GM12878 (cell line): ENCODE results near the gene ANKRD34A. TPM values are rescaled to one million over a fixed set of nuclear protein-coding genes. Genes with fewer than 3 reads are reported as not detected.

Experiments
- ASH2L ChIP-seq: fragments of 300-600, 200-600 bp; sonication (generic); IDR thresholded peaks from 2 replicates; pipeline ENCODE4 v1.6.1; 2017; ENCODE audit warnings: low read depth, mild to moderate bottlenecking, borderline replicate concordance
- ATF3 ChIP-seq: IDR thresholded peaks from 2 replicates; pipeline ENCODE4 v1.6.1; 2011; ENCODE audit warnings: low read depth, mild to moderate bottlenecking, low read length, moderate library complexity, borderline replicate concordance; ENCODE audit errors: extremely low read depth
- BCL3 ChIP-seq: IDR thresholded peaks from 2 replicates; pipeline ENCODE4 v1.6.1; 2011; ENCODE audit warnings: borderline replicate concordance, low read depth, mild to moderate bottlenecking, moderate library complexity, low read length; ENCODE audit not compliant: insufficient read depth, poor library complexity, severe bottlenecking
- BHLHE40 ChIP-seq, 2 experiments: fragments of 450-650 bp in 1 of 2; IDR thresholded peaks; 2 replicates each; pipeline ENCODE4 v1.6.1; 2011 to 2017; ENCODE audit warnings: low read depth in 2 of 2, borderline replicate concordance in 1 of 2, improper control_type of control experiment in 1 of 2, low read length in 1 of 2, mild to moderate bottlenecking in 1 of 2
- BMI1 ChIP-seq: fragments of 450-650 bp; IDR thresholded peaks from 2 replicates; pipeline ENCODE4 v1.6.1; 2016; ENCODE audit warnings: mild to moderate bottlenecking, moderate library complexity, borderline replicate concordance
- CBX3 ChIP-seq: fragments of 200-600 bp; sonication (generic); IDR thresholded peaks from 2 replicates; pipeline ENCODE4 v1.6.1; 2016; ENCODE audit warnings: low read depth, borderline replicate concordance
- ESRRA ChIP-seq: IDR thresholded peaks from 2 replicates; pipeline ENCODE4 v1.6.1; 2012; ENCODE audit warnings: mild to moderate bottlenecking, low read length, improper control_type of control experiment
- ETV6 ChIP-seq, 2 experiments: fragments of 450-650 bp in 1 of 2; IDR thresholded peaks in 1 of 2; conservative IDR thresholded peaks in 1 of 2; 2 replicates each; pipeline ENCODE4 v1.6.1; 2014; ENCODE audit warnings: antibody characterized with exemption in 1 of 2, borderline replicate concordance in 1 of 2, low read depth in 1 of 2, mild to moderate bottlenecking in 1 of 2, moderate library complexity in 1 of 2
- EZH2 ChIP-seq: IDR thresholded peaks from 2 replicates; pipeline ENCODE4 v1.6.1; 2012; ENCODE audit warnings: low read depth, mild to moderate bottlenecking, control low read depth, inconsistent platforms, low read length, borderline replicate concordance; ENCODE audit not compliant: control insufficient read depth
- FOXK2 ChIP-seq: fragments of 450-650 bp; IDR thresholded peaks from 2 replicates; pipeline ENCODE4 v1.6.1; 2017; ENCODE audit warnings: mild to moderate bottlenecking, moderate library complexity
- HDAC6 ChIP-seq: fragments of 200-600 bp; sonication (generic); IDR thresholded peaks from one replicate; pipeline ENCODE4 v1.8.0; 2017; ENCODE audit warnings: antibody characterized with exemption; ENCODE audit not compliant: unreplicated experiment
- IRF4 ChIP-seq: IDR thresholded peaks from 2 replicates; pipeline ENCODE4 v1.6.1; 2011; ENCODE audit warnings: low read depth, low read length
- JUNB ChIP-seq: IDR thresholded peaks from 2 replicates; pipeline ENCODE4 v1.6.1; 2016; ENCODE audit warnings: antibody characterized with exemption, mild to moderate bottlenecking
- KAT2A ChIP-seq: conservative IDR thresholded peaks from 2 replicates; pipeline ENCODE4 v1.6.1; 2011; ENCODE audit warnings: low read depth, low read length; ENCODE audit not compliant: control insufficient read depth
- MTA2 ChIP-seq: fragments of 450-650 bp; IDR thresholded peaks from 2 replicates; pipeline ENCODE4 v1.6.1; 2016; ENCODE audit warnings: low read depth, mild to moderate bottlenecking, moderate library complexity
- MYB ChIP-seq: fragments of 150-350 bp; IDR thresholded peaks from 2 replicates; pipeline ENCODE4 v1.6.1; 2014; ENCODE audit warnings: mild to moderate bottlenecking, low read depth, low read length, borderline replicate concordance
- MYC ChIP-seq: IDR thresholded peaks from 2 replicates; pipeline ENCODE4 v1.6.1; 2011; ENCODE audit warnings: mild to moderate bottlenecking, low read length, moderate library complexity, inconsistent platforms; ENCODE audit not compliant: insufficient read depth, insufficient replicate concordance, insufficient read length, severe bottlenecking
- NR2C1 ChIP-seq: fragments of 450-650 bp; IDR thresholded peaks from 2 replicates; pipeline ENCODE4 v1.6.1; 2017; ENCODE audit warnings: antibody characterized with exemption, mild to moderate bottlenecking, moderate library complexity
- POLR2AphosphoS2 ChIP-seq: IDR thresholded peaks from 2 replicates; pipeline ENCODE4 v1.6.1; 2011; ENCODE audit warnings: low read depth, mild to moderate bottlenecking, low read length, improper control_type of control experiment, moderate library complexity
- RAD51 ChIP-seq: fragments of 450-650 bp; IDR thresholded peaks from 2 replicates; pipeline ENCODE4 v1.6.1; 2016; ENCODE audit warnings: moderate library complexity, mild to moderate bottlenecking, inconsistent platforms
- RELB ChIP-seq: fragments of 450-650 bp; IDR thresholded peaks from 2 replicates; pipeline ENCODE4 v1.6.1; 2017; ENCODE audit warnings: low read depth, mild to moderate bottlenecking, moderate library complexity
- RFX5 ChIP-seq: IDR thresholded peaks from 2 replicates; pipeline ENCODE4 v1.6.1; 2011; ENCODE audit warnings: low read depth, low read length, improper control_type of control experiment
- STAT3 ChIP-seq: IDR thresholded peaks from 2 replicates; pipeline ENCODE4 v1.6.1; 2011; ENCODE audit warnings: low read depth, low read length, improper control_type of control experiment
- WRNIP1 ChIP-seq: IDR thresholded peaks from 2 replicates; pipeline ENCODE4 v1.6.1; 2011; ENCODE audit warnings: low read depth, low read length, improper control_type of control experiment, borderline replicate concordance
- ZBED1 ChIP-seq: IDR thresholded peaks from 2 replicates; pipeline ENCODE4 v1.6.1; 2016; ENCODE audit warnings: borderline replicate concordance
- polyA plus RNA-seq, 11 experiments: library from polyadenylated mRNA; depleted of rRNA in 4 of 11; unstranded in 6 of 11; stranded (reverse) in 5 of 11; fragments of >200 nt; fragmentation: Nextera tagmentation in 4 of 11; fragmentation: Illumina TruSeq in 1 of 11; extraction: Ambion mirVana in 4 of 11; extraction: Trizol in 1 of 11; gene quantifications; 1 replicate in 1 of 11; 2 replicates in 10 of 11; pipeline versions ENCODE4 v1.2.1 to v1.2.3, GENCODE V29; 2011 to 2016; ENCODE audit warnings: inconsistent platforms in 2 of 11, missing spikeins in 2 of 11, low read depth in 1 of 11
- total RNA-seq, 4 experiments: library from RNA; depleted of rRNA in 3 of 4; stranded (reverse); fragments of >200 nt in 3 of 4; fragmentation: Illumina TruSeq in 1 of 4; extraction: Trizol in 1 of 4; gene quantifications; 2 replicates each; pipeline versions ENCODE4 v1.2.1 to v1.2.3, GENCODE V29; 2013 to 2021

ANKRD34A gene
- total and polyA plus RNA-seq, 10 of the 15 experiments (the other 5 are each of a cell fraction or from before 2014, with no cell fraction given): 0.40 to 3.5 (median 1.6) TPM

GRCh38 chr1:145927063-145927886 lies 37.1 kb downstream of the ANKRD34A start, which contains the start of gene RBM8A (continued):
- TF ChIP-seq ETV6 (conservative IDR thresholded peaks at IDR 0.05 in 1 of 2, IDR thresholded peaks at IDR 0.05 in 1 of 2; ENCODE audit: borderline replicate concordance in 1 of 2, low read depth in 1 of 2) (peak in 1 of 2 experiments; percentile 20; a peak in 1 of 4 replicates), WRNIP1 (no peak; the same call in 1 of the 2 replicates), JUNB (0 out of 2 replicates have a peak, but pooled peaks have one; percentile 2), ESRRA (0 out of 2 replicates have a peak, but pooled peaks have one; percentile 39), BCL3 (peak; percentile 18), NR2C1 (peak; percentile 97), POLR2AphosphoS2 (peak; percentile 90), RFX5 (peak; percentile 64; the same call in 1 of the 2 replicates), BMI1 (no peak), IRF4 (no peak), RELB (peak; percentile 98), MTA2 (peak; percentile 89), MYB (no peak), FOXK2 (peak; percentile 58; the same call in 1 of the 2 replicates), STAT3 (no peak), EZH2 (no peak), BHLHE40 (IDR thresholded peaks at IDR 0.05; ENCODE audit: borderline replicate concordance in 1 of 2, low read depth in 2 of 2, low read length in 1 of 2) (peak; percentile 24 to 49; a peak in 2 of 4 replicates), CBX3 (no peak), ZBED1 (peak; percentile 55; the same call in 1 of the 2 replicates), ATF3 (0 out of 2 replicates have a peak, but pooled peaks have one; percentile 28), HDAC6 (no peak), KAT2A (no peak), MYC (no peak), ASH2L (peak; percentile 61; the same call in 1 of the 2 replicates), RAD51 (no peak; the same call in 1 of the 2 replicates)
